DMS53 (cell line): Measurements from ENCODE around the gene RPS24.

Experiments used
- DNase-seq: peaks from one replicate; lab custom pipeline; 2025; lab: John Stamatoyannopoulos, UW

RPS24 gene

DNA sequence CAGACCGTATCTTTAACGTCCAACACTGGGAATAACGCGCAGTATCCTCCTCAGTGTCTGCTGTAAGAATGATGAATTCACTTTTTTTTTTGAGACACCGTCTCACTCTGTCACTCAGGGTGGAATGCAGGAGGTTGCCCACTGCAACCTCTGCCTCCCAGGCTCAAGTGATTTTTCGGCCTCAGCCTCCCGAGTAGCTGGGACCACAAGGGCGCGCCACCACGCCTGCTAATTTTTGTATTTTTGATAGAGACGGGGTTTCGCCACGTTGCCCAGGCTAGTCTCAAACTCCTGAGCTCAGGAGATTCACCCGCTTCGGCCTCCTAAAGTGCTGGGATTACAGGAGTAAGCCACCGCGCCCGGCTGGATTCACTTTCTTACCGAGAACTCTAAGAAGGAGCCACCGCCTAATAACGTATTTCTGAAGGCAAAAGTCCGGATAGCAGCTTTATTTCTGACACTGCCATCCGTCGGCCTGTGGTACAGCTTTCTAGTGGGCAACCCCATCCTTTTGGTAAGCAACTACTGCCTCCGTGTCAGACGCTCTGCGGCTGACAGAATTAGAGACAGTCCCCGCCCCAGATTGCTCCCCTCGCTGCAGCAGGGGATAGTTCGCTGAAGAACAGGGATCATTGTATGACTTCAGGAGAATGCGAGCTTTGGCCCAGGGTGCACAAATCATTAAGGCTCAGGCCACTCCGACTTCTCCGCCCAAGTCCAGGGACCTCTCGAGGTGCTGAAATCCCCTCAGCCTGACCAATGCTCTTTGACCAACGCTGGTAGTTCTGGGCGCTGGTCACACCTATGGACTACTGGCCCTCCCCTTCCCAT lies 5.0 kb upstream of the RPS24 start:
- peak; percentile 59 for DNase-seq

DNA sequence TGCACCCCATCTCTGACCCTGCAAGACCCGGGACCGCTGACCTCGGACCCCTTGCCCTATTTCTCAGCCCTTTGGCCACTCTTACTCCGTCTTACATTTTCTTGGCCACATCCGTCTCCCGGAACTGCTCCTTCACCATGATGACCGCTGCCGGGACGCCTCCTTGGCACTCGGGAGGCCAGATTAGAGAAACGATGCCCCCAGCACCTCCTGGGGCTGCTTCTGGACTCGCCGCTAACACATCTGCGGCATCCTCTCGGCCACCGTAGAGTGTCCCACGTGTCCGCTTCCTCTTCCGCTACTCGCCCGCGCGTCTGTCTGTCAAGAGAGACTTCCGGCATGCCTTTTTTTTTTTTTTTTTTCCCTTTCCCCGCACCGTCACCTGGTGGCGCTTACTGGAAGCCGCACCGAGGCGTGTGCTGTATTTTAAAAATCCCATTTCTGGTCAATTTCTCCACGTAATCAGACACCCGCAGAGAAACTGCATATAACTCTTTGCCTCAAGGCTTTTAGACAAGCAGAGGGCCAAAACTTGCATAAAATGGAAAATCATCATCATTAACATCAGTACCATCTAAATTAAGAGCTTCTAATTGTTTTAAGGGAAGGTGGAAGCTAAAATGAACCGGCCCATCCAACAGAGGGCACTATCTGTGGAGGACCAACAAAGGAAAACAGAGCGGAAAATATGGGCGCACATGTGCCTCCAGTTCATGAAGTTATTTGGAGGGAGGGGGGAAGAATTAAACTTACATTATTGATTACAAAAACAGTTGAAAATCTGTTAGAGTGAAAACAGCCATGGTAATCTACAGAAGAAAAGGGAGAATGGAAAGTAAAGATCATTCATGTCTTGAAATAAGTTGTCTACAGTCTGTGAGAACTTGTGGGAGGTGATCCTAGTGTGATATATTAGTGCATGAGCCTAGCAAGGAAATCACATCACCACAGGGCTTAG lies 4.1 kb upstream of the RPS24 start, which contains the start of gene POLR3A:
Gene POLR3A (minus strand): TSS at position 247 of the 958 bp plus-strand sequence. CDS start 108 bp downstream, at position 139.
- peak; percentile 99 for DNase-seq

DNA sequence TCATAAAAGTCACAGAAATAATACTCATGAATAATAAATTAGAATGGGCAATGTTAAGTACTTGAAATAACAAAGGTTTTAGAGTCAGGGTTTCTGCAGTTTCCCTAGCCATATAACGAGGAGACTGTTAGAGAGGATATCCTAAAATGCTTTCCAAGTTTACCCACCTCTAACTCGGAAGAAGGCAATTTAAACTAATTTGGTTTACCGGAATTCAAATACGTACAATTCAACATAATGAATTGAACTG lies 351 bp upstream of the RPS24 start:
- no peak for DNase-seq

DNA sequence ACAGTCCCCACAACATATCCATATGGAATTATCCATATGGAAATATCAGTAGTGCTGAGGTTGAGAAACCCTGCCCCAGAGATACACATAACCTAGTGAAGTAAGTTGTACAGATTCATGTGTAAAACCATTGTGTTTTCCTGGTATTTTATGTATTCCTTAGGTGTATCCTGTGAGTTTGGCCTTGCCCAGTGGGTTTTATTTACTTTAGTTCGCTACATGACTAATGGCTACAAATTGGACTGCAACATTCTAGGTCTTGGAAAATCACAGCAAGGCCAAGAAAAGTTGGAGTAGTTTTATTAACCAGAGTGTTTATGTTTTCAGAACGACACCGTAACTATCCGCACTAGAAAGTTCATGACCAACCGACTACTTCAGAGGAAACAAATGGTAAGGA lies 1.4 kb downstream of the RPS24 start:
- DNase-seq: no peak

DNA sequence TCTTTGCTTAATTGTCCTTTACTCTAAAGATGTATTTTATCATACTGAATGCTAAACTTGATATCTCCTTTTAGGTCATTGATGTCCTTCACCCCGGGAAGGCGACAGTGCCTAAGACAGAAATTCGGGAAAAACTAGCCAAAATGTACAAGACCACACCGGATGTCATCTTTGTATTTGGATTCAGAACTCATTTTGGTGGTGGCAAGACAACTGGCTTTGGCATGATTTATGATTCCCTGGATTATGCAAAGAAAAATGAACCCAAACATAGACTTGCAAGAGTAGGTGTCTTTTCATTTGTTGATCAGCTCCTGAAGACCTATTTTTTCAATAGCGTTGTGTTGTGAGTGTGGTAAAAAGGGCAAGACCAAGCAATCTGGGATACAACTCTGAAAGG lies 1.8 kb downstream of the RPS24 start:
- DNase-seq: no peak

GRCh38 chr10:78035933-78036583 lies 2.4 kb downstream of the RPS24 start:
- DNase-seq: no peak

- DNase-seq: peak; percentile 46
Observed at GRCh38 chr10:78038105-78038504, 4.4 kb downstream of the RPS24 start.

DNA sequence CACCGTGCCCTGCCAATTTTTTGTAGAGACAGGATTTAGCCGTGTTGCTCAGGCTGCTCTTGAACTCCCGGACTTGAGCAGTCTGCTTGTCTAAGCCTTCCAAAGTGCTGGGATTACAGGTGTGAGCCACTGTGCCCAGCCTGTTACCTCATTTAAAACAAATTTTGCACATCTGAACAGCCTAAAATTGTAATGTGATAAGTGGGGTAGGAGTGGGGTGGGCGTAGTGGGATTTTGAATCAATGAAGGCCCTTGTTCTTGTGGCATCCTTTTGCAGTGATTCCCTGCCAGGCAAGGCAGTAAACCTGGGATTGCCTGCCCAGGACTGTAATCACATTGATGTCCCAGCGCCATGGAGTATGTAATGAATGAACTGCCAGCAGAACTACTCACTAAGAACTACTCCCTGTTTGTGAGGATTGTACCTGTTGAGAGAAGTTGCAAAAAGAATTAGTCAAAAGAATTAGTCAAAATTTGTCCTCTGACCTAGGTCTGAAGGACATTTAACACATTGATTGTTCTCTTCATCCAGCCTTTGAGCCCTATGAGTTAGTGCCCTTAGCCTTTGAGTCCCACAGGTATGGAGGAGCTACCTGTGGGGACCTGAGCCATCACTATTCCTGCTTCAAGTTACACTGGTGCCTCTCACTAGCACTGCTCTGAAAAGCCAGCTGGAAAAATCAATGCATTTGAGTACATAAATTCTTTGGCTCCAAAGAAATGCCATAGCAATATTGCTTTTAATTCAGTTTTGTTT lies 5.3 kb downstream of the RPS24 start:
- no peak for DNase-seq

- no peak for DNase-seq
Observed at GRCh38 chr10:78039743-78040142, 6.1 kb downstream of the RPS24 start.

- peak; percentile 38 for DNase-seq
Observed at GRCh38 chr10:78041170-78042057, 7.8 kb downstream of the RPS24 start.

GRCh38 chr10:78042058-78042751 lies 8.5 kb downstream of the RPS24 start:
- DNase-seq: peak; percentile 56

- peak; percentile 41 for DNase-seq
Observed at GRCh38 chr10:78042752-78043104, 9.1 kb downstream of the RPS24 start.

DNA sequence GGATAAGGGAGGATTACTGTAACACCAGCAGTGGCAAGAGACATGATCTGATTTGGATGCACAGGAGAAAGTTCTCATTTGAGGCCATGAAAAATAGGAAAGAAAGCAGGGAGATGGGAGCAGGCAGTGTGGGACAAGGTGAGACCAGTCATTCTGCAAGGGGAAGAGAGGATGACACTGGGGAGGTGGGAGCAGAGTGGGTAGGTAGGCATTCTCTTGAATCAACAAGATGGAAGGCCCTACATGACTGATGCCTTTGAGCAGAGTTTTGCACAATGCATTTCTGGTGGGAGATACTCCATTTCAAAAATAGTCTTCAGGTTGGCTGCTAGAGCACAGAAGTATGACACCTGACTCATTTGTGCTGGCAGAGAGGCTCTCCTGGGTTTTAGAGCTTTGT lies 10.5 kb downstream of the RPS24 start:
- DNase-seq: peak; percentile 21

- DNase-seq: no peak
Observed at GRCh38 chr10:78044699-78045098, 11.0 kb downstream of the RPS24 start.

DNA sequence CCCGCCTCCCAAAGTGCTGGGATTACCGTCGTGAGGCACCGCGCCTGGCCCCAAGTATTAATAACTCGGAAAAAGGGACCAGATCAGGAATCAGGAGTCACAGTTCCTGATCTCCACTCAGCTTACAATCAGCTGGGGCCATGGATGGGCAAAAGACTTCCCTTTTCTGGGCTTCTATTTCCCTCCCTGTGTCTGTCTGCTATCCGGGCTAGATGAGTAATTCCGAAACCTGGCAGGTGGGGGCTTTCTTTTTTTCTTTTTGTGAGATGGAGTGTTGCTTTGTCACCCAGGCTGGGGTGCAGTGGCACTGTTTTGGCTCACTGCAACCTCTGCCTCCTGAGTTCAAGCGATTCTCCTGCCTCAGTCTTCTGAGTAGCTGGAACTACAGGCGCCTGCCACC lies 11.6 kb downstream of the RPS24 start:
- DNase-seq: no peak

DNA sequence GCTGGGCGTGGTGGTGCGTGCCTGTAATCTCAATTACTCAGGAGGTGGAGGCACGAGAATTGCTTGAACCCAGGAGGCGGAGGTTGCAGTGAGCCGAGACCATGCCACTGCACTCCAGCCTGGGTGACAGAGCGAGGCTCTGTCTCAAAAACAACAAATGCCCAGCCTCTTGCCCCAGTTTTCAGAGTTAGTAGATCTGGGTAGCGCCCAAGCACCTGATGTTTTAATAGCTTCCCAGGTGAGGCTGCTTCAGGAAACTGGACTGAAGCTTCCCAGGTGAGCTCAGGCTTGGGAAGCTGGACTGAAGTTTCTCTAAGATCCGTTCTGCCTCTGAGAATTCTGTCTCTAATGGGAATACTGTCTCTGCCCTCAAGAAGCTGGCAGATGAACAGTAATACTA lies 12.2 kb downstream of the RPS24 start:
- DNase-seq: peak; percentile 12

GRCh38 chr10:78046711-78047269 lies 13.1 kb downstream of the RPS24 start:
- no peak for DNase-seq

DNA sequence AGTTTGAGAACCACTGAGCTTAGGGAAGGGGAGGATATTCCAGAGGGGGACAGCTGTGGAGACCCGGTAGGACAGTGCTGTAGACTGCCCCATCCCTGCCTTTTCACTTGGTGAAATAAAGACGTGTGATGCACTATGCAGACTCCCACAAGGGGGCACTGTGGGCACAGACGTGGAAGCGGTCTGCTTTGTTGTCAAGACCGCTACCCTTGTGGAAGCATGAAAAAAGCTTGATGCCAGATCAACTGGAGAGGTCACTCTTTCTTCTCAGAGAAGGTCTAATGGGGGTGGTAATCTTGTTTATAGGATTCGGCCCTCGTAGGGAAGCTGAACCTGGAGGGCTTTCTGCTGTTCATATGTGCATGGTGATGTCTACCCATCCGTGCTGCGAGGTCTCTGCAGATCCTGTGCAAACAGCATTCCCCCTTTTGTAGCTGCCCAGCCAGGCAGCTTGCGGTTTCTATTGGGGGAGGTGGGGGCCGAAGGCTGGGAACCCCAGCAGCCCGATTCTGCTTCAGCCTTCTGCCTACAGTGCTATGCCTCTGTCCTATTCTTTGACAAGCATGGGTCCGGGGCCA lies 13.7 kb downstream of the RPS24 start:
- peak; percentile 91 for DNase-seq

DNA sequence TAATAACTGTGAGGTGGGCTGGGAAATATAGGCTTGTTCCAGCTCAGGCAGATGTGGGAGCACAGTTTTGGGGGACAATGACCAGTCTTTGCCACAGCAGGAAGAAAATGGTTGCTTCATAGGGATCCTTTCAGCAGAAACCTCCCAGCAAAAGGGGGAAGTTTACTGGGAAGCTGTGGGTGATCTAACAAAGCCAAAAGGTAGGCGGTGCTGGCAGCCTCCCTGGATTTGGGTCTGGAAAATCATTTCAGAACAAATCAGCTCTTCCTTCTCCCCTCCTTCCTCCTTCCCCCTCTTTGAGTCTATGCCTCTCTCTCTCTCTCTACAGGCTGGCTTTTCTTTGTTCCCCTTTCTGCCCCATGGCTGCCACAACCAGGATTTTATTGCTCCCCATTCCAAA lies 16.2 kb downstream of the RPS24 start:
- no peak for DNase-seq
